ENCODE results near the gene ITGA11. TPM values are rescaled to one million over a fixed set of nuclear protein-coding genes. Genes with fewer than 3 reads are reported as not detected.

The ITGA11 gene
- total RNA-seq, 1 experiment from 2014 or later = not detected

DNA sequence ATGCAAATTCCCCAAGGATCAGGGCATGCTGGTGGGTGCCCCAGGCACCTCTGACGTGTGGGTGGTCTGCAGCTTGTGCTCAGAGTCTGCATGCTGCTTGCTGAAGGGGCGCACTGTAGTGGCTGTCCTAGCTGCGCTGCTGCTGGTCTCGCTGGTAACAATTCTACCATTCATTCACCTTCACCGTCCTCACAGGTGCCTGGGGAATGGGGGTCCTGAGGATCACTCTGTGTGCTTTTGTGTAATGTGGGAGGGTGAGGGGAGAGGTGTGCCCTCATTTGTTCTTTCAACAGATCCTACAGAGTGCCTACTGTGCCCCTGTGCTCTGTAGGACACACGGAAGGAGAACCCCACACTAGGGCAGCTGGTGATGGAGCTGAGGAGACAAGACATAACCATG, 2.1 kb upstream of the ITGA11 start:
- Histone ChIP-seq H2AFZ (ENCODE audit: low read length) (no peak overlapping the region), H3K9me3 (ENCODE audit: low read length) (no peaks in the 10 kb centered on the region), H3K9me2 (replicated peaks; ENCODE audit: low read length) (no peaks in the 10 kb centered on the region), H3F3A (ENCODE audit: low read length, unreplicated experiment) (no peaks in the 10 kb centered on the region), H3K27me3 (ENCODE audit: low read length) (peaks cover 64% of the 10 kb centered on the region), H3K27ac (ENCODE audit: low read length) (no peak overlapping the region), H4K20me1 (ENCODE audit: low read length) (no peaks in the 10 kb centered on the region), H3K4me2 (ENCODE audit: low read length) (no peak overlapping the region), H3K79me2 (ENCODE audit: low read length) (no peaks in the 10 kb centered on the region), H3K4me1 (ENCODE audit: insufficient read depth, low read length) (no peaks in the 10 kb centered on the region), H3K9ac (ENCODE audit: low read length) (no peak overlapping the region), H3K36me3 (ENCODE audit: low read depth, low read length) (no peaks in the 10 kb centered on the region), H3K4me3 (ENCODE audit: low read length) (no peak overlapping the region)
- no peak for ATAC-seq
- DNase-seq = no peak
- intact Hi-C loops (cut with micrococcal nuclease) = no loop called here
- no TSS peak for BruUV-seq (replicated peaks)
- POLR2A ChIA-PET (ENCODE audit: unreplicated experiment) = no interaction called here
- CTCF ChIA-PET = no interaction called here
- TF ChIP-seq EZH2 (IDR thresholded peaks at IDR 0.05; ENCODE audit: low read length, unreplicated experiment) (no peak), EZH2phosphoT487 (IDR thresholded peaks at IDR 0.05; ENCODE audit: borderline replicate concordance, low read length) (no peak)
- TF ChIP-seq, protein P1, sequence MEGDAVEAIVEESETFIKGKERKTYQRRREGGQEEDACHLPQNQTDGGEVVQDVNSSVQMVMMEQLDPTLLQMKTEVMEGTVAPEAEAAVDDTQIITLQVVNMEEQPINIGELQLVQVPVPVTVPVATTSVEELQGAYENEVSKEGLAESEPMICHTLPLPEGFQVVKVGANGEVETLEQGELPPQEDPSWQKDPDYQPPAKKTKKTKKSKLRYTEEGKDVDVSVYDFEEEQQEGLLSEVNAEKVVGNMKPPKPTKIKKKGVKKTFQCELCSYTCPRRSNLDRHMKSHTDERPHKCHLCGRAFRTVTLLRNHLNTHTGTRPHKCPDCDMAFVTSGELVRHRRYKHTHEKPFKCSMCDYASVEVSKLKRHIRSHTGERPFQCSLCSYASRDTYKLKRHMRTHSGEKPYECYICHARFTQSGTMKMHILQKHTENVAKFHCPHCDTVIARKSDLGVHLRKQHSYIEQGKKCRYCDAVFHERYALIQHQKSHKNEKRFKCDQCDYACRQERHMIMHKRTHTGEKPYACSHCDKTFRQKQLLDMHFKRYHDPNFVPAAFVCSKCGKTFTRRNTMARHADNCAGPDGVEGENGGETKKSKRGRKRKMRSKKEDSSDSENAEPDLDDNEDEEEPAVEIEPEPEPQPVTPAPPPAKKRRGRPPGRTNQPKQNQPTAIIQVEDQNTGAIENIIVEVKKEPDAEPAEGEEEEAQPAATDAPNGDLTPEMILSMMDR (conservative IDR thresholded peaks at IDR 0.05; ENCODE audit: low read depth, low read length) = no peak

DNA sequence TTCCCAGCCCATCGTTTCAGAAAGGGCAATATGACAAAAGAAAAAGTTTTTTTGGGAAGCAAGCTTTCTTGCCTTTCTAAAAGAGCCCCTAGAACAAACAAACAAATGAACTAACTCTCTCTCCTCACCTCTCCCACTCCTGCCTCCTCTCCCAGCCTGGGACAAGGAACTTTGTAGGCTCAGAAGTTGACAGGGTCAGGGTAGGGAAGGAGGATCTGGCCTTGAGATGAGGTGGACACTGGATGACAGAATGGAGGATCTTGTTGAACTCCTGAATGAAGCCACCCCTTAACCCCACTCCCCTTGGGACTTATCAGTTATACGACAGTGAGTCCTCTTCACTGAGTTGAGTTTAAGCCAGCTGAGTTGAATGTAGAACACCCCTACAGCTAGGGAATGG, 1.6 kb upstream of the ITGA11 start:
- Histone ChIP-seq H3F3A (ENCODE audit: low read length, unreplicated experiment) (no peaks in the 10 kb centered on the region), H3K4me3 (ENCODE audit: low read length) (no peak overlapping the region), H3K79me2 (ENCODE audit: low read length) (no peaks in the 10 kb centered on the region), H3K9me2 (replicated peaks; ENCODE audit: low read length) (no peaks in the 10 kb centered on the region), H3K9me3 (ENCODE audit: low read length) (no peaks in the 10 kb centered on the region), H3K9ac (ENCODE audit: low read length) (no peak overlapping the region), H3K27ac (ENCODE audit: low read length) (no peak overlapping the region), H3K4me1 (ENCODE audit: insufficient read depth, low read length) (no peaks in the 10 kb centered on the region), H3K27me3 (ENCODE audit: low read length) (peaks cover 60% of the 10 kb centered on the region), H2AFZ (ENCODE audit: low read length) (no peak overlapping the region), H3K36me3 (ENCODE audit: low read depth, low read length) (no peaks in the 10 kb centered on the region), H4K20me1 (ENCODE audit: low read length) (no peaks in the 10 kb centered on the region), H3K4me2 (ENCODE audit: low read length) (no peak overlapping the region)
- no peak for TF ChIP-seq EZH2 (IDR thresholded peaks at IDR 0.05; ENCODE audit: low read length, unreplicated experiment)
- TF ChIP-seq, protein P1 (conservative IDR thresholded peaks at IDR 0.05; ENCODE audit: low read depth, low read length) = no peak
- no peak for TF ChIP-seq EZH2phosphoT487 (IDR thresholded peaks at IDR 0.05; ENCODE audit: borderline replicate concordance, low read length)
- POLR2A ChIA-PET (ENCODE audit: unreplicated experiment) = no interaction called here
- CTCF ChIA-PET = no interaction called here
- BruUV-seq (replicated peaks) = no TSS peak
- no peak for DNase-seq
- intact Hi-C loops (cut with micrococcal nuclease) = no loop called here
- ATAC-seq = no peak

DNA sequence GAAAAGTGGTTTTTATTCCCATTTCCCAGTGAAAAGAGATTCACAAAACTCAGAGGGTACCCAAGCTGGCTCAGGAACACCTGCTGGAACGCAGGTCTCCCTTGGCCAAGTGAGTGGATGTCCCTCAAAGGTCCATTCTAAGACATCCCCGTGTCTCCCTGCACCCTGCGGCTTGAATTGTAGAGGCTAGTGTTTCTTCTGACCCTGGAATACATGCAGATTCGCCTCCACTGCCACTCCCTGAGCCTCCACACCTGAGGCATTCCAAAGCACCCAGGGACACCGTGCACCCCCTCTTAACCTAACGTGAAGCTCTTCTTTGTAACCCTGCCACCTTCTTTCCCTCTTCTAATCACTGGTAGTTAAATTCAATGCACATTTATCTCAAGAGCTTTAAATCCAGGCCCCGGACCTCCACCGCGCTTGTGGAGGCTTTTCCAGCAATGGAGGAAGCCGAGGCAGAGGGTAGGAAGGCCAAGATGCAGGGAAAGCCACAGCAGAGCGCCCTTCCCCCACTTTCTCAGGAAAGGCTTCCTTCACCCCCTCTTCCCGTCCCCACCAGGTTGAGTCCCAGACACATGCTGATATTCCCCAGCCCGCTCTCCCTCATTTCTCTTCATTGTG, 590 bp upstream of the ITGA11 start:
- no peaks in the 10 kb centered on the region for H3F3A ChIP-seq (ENCODE audit: low read length, unreplicated experiment)
- no peak overlapping the region for H3K9ac ChIP-seq (ENCODE audit: low read length)
- intact Hi-C loops (cut with micrococcal nuclease) = no loop called here
- no peaks in the 10 kb centered on the region for H3K4me1 ChIP-seq (ENCODE audit: insufficient read depth, low read length)
- H3K4me3 ChIP-seq (ENCODE audit: low read length) = no peak overlapping the region
- CTCF ChIA-PET = no interaction called here
- H3K9me3 ChIP-seq (ENCODE audit: low read length) = no peaks in the 10 kb centered on the region
- H3K36me3 ChIP-seq (ENCODE audit: low read depth, low read length) = no peaks in the 10 kb centered on the region
- H3K4me2 ChIP-seq (ENCODE audit: low read length) = peak overlapping the region; percentile 37; the same call in 1 of the 2 replicates
- ATAC-seq (no peak), DNase-seq (no peak)
- no peaks in the 10 kb centered on the region for H4K20me1 ChIP-seq (ENCODE audit: low read length)
- H3K79me2 ChIP-seq (ENCODE audit: low read length) = no peaks in the 10 kb centered on the region
- POLR2A ChIA-PET (ENCODE audit: unreplicated experiment) = no interaction called here
- no peak for TF ChIP-seq EZH2 (IDR thresholded peaks at IDR 0.05; ENCODE audit: low read length, unreplicated experiment)
- TF ChIP-seq, protein P1 (conservative IDR thresholded peaks at IDR 0.05; ENCODE audit: low read depth, low read length) = no peak
- no peak for TF ChIP-seq EZH2phosphoT487 (IDR thresholded peaks at IDR 0.05; ENCODE audit: borderline replicate concordance, low read length)
- no peaks in the 10 kb centered on the region for H3K9me2 ChIP-seq (replicated peaks; ENCODE audit: low read length)
- no TSS peak for BruUV-seq (replicated peaks)
- no peak overlapping the region for H2AFZ ChIP-seq (ENCODE audit: low read length)
- no peak overlapping the region for H3K27ac ChIP-seq (ENCODE audit: low read length)
- H3K27me3 ChIP-seq (ENCODE audit: low read length) = peaks cover 50% of the 10 kb centered on the region

Data from PC-3 (cell line).